ENCODE measurements around the gene PHLDB2.

The PHLDB2 gene

DNA sequence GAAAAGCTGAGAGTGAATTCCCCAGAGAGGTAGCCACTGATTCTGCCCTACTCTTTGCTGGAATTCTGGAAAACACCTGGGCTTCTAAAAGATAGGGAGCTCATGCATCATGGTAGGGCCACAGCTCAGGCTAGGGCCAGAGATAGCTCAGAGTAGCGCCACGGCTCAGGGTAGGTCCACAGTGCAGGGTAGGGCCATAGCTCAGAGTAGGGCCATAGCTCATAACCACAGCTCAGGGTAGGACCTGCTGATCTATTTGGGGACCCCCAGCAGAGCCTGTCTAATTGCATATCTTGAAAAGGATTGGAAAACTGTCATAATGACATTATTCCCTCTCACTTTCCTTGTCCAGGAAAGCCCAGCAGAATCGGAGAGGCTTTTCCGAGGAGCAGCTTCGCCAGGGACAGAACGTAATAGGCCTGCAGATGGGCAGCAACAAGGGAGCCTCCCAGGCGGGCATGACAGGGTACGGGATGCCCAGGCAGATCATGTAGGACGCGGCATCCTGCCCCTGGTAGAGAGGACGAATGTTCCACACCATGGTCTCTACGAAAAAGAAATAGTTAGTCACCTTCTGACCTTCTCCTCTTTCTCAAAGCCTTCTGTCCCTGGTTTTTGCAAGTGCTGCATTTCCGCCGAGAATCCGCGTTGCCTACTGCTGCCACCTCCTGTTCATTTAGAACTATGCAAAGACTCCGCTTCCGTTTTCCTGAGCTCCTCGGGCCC, 154.2 kb downstream of the PHLDB2 start:
- no peak overlapping the region for H3K4me3 ChIP-seq (ENCODE audit: low read depth, low read length)
- peak; percentile 74 for TF ChIP-seq CTCF (IDR thresholded peaks at IDR 0.05; ENCODE audit: low read depth, low read length)

DNA sequence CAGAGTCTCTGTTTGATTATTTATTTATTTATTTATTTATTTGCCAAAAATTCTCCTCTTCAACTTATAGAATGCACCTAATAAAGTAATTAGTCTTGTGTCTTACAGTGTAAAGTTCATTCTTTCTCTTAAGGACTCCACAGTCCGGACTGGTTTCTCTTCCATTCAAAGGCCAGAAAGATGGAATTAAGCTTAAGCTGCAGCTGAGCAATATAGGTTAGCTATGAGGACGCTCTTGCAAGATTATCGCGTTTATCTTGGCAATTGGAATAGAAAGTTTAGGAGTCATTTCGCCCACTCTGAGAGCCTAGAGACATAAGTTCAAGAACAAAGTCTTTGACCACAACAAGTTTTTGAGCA, 154.7 kb downstream of the PHLDB2 start:
- no peak for TF ChIP-seq CTCF (IDR thresholded peaks at IDR 0.05; ENCODE audit: low read depth, low read length)
- no peak overlapping the region for H3K4me3 ChIP-seq (ENCODE audit: low read depth, low read length)

- no peak for TF ChIP-seq CTCF (IDR thresholded peaks at IDR 0.05; ENCODE audit: low read depth, low read length)
- no peak overlapping the region for H3K4me3 ChIP-seq (ENCODE audit: low read depth, low read length)
Observed at GRCh38 chr3:112017091-112017490, 158.0 kb downstream of the PHLDB2 start.

- TF ChIP-seq CTCF (IDR thresholded peaks at IDR 0.05; ENCODE audit: low read depth, low read length) = no peak
- H3K4me3 ChIP-seq (ENCODE audit: low read depth, low read length) = no peak overlapping the region
Observed at GRCh38 chr3:112018712-112019111, 159.6 kb downstream of the PHLDB2 start.

DNA sequence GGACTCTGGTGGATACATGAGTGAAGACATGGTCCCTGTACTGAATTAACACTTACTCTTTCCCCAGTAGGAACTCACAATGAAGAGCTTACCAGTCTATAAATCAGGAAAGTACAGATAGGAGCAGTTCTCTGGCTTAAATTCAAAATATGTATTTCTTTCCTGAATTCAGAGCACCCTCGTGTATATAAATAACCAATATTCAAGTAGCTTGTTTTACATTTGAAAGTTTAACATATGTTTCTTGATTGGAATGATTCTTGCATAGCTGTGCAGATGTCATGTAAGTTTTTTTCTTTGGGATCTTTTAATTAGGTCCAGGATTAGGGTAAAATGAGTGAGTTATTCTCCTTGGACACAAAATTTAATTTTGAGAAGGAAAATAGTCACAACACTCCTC, 160.7 kb downstream of the PHLDB2 start:
- H3K4me3 ChIP-seq (ENCODE audit: low read depth, low read length) = no peak overlapping the region
- no peak for TF ChIP-seq CTCF (IDR thresholded peaks at IDR 0.05; ENCODE audit: low read depth, low read length)

DNA sequence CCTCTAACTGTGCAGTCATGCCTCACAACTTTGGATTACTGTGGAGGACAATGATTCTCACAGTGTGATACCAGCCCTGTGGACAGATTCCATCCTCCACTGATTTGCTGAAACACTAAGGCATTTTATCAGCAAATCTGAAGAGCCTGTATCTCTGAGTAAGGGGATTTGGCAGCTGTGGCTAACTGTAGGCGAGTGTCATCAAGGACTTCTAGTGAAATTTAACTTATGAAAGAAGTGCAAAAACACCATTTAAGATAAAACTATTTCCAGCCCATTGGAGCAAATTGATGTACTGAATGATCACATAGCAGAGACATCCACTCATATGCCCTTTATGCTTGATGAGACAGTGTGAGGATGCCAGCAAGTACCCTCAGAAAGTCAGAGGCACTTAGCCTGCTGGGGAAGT, 161.6 kb downstream of the PHLDB2 start:
- H3K4me3 ChIP-seq (ENCODE audit: low read depth, low read length) = no peak overlapping the region
- no peak for TF ChIP-seq CTCF (IDR thresholded peaks at IDR 0.05; ENCODE audit: low read depth, low read length)

All from WI38 (cell line).